NCI-H1105 treated with DMSO at 0.1 percent for 48 hours (cell line): ENCODE results near the gene RASA3.

Source experiments
- DNase-seq: peaks from one replicate; lab custom pipeline; 2025; lab: John Stamatoyannopoulos, UW

RASA3 gene

DNA sequence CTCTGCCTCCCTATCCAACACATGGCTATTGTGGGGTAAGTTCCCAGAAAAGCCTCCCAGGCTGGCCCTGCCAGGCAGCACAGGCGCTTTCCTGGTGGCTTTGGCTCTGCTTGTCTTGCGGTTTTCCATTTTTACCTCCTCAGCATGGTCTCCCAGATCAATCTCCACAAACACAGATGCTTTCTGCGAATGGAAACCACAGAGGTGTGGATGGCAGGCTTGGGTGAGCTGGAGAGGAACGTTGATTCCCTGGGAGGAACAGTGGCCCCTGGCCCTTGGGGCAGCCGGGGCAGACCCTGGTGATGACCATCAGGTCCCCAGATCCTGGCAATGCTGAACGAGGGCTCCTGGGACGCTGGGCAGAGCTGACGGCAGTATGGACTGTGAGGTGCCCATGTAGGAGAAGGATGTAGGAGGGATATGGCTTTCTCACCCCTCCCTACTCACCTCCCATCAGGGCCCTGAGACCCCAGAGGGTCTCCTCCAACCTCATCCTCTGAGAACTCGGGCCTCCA, 165.2 kb downstream of the RASA3 start:
- no peak for DNase-seq

DNA sequence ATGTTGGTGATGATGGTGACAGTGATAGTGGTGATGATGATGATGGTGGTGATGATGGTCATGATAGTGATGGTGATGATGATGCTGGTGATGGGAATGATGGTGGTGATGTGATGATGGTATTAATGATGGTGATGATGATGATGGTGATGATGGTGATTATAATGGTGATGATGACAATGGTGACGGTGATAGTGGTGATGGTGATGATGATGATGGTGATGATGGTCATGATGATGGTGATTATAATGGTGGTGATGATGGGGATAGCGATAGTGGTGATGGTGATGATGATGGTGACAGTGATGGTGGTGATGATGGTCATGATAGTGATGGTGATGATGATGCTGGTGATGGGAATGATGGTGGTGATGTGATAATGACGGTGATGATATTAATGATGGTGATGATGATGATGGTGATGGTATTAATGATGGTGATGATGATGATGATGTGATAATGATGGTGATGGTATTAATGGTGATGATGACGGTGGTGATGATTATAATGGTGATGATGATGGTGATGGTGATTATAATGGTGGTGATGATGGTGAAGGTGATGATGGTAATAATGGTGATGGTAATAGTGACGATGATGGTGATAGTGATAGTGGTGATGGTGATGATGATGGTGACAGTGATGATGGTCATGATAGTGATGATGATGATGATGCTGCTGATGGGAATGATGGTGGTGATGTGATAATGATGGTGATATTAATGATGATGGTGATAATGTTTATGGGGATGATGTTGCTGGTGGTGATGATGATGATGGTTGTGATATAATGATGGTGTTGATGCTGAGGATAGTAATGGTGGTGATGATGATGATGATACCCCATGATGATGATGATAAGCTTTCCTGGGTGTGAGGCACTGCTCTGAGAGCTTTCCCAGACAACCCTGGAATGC, 166.2 kb downstream of the RASA3 start:
- no peak for DNase-seq

- no peak for DNase-seq
Observed at GRCh38 chr13:113965383-113965874, 167.0 kb downstream of the RASA3 start.

GRCh38 chr13:113964251-113964995, 168.0 kb downstream of the RASA3 start:
- DNase-seq, result no peak

- no peak for DNase-seq
Observed at GRCh38 chr13:113963376-113963775, 169.0 kb downstream of the RASA3 start.

DNA sequence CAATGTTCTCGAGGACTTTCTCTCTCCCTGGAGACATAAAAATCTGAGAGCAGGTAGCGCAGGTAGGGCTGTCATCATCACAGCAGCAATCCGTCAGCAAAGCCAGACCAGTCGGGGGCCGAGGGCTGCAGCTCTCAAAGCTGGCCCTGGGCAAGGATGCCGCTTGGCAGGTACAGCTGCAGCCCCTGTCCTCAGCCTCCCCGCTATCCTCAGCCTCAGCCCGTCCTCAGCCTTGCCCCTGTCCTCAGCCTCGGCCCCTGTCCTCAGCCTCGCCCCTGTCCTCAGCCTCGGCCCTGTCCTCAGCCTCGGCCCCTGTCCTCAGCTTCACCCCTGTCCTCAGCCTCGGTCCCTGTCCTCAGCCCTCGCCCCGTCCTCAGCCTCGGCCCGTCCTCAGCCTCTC, 169.4 kb downstream of the RASA3 start:
- no peak for DNase-seq

- no peak for DNase-seq
Observed at GRCh38 chr13:113962386-113962785, 170.0 kb downstream of the RASA3 start.

DNA sequence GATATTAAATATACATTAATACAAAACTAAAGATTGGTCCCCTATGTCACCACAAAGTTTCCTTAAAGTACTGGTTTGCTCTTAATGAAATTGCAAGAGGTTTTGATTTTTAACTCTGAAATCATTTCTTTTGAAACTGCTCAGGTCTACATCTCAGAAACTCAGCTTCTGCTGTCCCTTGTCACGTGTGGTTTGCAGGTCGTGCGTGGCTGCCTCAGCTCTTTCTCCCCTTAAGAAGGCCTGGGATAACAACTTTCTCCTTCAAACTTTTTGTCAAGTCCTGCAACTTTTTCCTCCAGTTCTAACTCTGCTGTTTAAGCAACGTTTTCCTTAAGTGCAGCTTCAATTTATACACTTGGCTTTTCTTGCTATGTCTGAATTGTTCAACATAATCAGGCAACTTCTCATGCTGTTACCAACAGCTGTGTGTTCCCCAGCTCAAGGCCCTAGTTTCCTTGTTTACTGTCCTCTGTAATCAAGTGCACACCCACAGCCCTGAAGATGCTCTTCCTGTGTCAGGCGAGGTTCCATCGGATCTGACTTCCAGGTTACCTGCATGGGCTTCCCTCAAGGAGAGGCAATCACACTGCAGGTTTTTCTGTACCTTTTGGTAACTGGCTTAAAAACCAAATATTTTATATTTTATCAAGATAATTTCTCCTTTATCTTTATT, 172.0 kb downstream of the RASA3 start:
- no peak for DNase-seq

DNA sequence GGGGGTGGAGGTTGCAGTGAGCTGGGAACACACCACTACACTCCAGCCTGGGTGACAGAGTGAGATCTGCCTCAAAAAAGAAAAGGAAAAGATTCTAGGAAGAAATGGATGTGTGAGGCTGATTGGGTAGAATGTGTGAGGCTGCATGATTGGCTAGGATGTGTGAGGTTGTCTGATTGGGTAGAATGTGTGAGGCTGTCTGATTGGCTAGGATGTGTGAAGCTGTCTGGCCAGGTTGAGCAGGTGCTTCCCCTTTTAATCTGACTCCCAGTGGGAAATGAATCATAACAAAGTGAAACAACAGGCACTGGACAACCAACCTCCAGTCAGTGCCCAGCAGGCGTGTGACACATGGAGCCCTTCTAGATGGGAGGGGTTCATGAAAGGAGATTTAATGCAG, 173.2 kb downstream of the RASA3 start:
- no peak for DNase-seq

DNA sequence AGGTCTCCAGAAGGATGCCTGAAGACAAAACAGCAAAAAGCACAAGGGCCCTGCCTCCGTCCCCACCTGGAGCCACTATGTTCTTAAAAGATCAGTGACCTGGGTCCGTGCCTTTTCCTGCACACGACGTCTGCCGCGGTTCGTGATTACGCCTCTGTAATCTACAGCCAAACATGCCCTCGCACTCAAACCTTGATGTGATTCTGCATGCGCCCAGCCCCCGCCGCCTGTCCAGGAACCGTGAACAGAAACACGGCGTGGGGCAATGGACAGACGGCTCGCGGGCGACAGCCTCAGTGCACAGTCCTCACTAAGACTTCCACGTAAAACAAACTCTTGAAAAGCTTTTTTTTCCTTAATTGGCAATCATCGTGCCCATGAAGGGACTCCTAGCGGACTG, 174.1 kb downstream of the RASA3 start:
- no peak for DNase-seq

GRCh38 chr13:113956571-113956970, 175.9 kb downstream of the RASA3 start:
- DNase-seq, result no peak

GRCh38 chr13:113955691-113956090, 176.7 kb downstream of the RASA3 start:
- DNase-seq, result no peak

DNA sequence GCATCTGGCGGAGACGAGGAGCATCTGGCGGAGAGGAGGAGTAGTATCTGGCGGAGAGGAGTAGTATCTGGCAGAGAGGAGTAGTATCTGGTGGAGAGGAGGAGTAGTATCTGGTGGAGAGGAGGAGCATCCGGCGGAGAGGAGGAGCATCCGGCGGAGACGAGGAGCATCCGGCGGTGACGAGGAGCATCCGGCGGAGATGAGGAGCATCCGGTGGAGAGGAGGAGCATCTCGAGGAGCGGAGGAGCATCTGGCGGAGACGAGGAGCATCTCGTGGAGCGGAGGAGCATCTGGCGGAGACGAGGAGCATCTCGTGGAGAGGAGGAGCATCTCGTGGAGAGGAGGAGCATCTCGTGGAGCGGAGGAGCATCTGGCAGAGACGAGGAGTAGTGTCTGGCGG, 177.2 kb downstream of the RASA3 start:
- no peak for DNase-seq

GRCh38 chr13:113954046-113954835, 178.2 kb downstream of the RASA3 start:
- no peak for DNase-seq

GRCh38 chr13:113953561-113953960, 178.9 kb downstream of the RASA3 start:
- DNase-seq, result no peak

GRCh38 chr13:113952983-113953520, 179.4 kb downstream of the RASA3 start:
- DNase-seq, result no peak

GRCh38 chr13:113952151-113952982, 180.1 kb downstream of the RASA3 start:
- no peak for DNase-seq

GRCh38 chr13:113951246-113951999, 181.0 kb downstream of the RASA3 start:
- no peak for DNase-seq

DNA sequence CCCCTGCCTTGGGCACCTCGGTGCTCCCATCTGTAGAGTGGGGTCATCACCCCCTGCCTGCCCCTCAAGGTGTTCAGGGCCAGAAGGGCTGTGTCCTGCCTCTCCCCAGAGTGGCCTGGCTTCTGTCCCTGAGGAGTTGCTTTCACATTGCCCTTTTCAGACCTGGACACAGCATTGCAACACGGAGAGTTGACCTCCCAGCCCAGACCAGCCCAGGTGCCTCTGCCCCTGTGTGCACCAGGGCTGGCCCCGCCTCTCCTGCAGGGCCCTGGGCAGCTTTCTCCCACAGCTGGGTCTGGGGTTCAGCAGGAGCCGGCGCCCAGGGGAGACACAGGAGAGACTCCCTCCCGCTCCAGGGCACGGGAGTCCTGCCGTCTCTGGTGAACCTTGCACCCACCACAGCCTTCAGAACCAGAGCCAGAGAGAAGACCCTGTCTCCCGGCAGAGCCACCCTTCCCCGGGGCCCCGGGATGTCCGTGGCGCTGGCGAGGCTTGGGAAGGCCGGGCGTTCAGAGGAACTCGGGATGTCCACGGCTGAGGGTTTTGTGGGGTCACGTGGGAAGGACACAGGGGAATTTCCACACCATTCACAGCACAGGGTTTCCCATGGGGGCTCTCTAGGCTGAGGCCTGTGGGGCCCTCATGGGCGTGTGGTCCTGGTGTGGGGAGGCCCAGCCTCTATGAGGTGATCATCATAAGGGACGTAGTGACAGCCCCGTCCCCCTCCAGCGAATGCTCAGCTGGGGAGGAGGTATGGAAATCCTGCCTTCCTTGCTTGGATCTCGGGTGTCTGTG, 181.8 kb downstream of the RASA3 start:
- DNase-seq, result no peak
